ENCODE measurements around the gene ARHGEF10L. TPM values are rescaled to one million over a fixed set of nuclear protein-coding genes. Genes with fewer than 3 reads are reported as not detected.

ARHGEF10L gene
- total RNA-seq, 1 donor from 2014 or later, result 3.1 TPM

- H3K27ac Mint-ChIP-seq (ENCODE audit: unreplicated experiment), result no peak overlapping the region
- H3K27me3 Mint-ChIP-seq (ENCODE audit: unreplicated experiment), result peaks cover 5% of the 10 kb centered on the region
- H3K36me3 Mint-ChIP-seq (ENCODE audit: low read depth, unreplicated experiment), result no peaks in the 10 kb centered on the region
- no peaks in the 10 kb centered on the region for H3K9me3 Mint-ChIP-seq (ENCODE audit: unreplicated experiment)
- no peak for DNase-seq (ENCODE audit: low spot score)
- TF ChIP-seq CTCF (IDR thresholded peaks at IDR 0.05; ENCODE audit: unreplicated experiment), result no peak
- no peak overlapping the region for H3K4me3 Mint-ChIP-seq (ENCODE audit: unreplicated experiment)
- H3K4me1 Mint-ChIP-seq (ENCODE audit: unreplicated experiment), result no peaks in the 10 kb centered on the region
Observed at GRCh38 chr1:17635811-17636210, 96.3 kb downstream of the ARHGEF10L start.

GRCh38 chr1:17636612-17637011 is 97.1 kb downstream of the ARHGEF10L start:
- no peak for TF ChIP-seq CTCF (IDR thresholded peaks at IDR 0.05; ENCODE audit: unreplicated experiment)

GRCh38 chr1:17637055-17637454 is 97.6 kb downstream of the ARHGEF10L start:
- H3K9me3 Mint-ChIP-seq (ENCODE audit: unreplicated experiment), result no peaks in the 10 kb centered on the region
- no peaks in the 10 kb centered on the region for H3K4me1 Mint-ChIP-seq (ENCODE audit: unreplicated experiment)
- H3K36me3 Mint-ChIP-seq (ENCODE audit: low read depth, unreplicated experiment), result no peaks in the 10 kb centered on the region
- no peak for DNase-seq (ENCODE audit: low spot score)
- H3K27me3 Mint-ChIP-seq (ENCODE audit: unreplicated experiment), result peaks cover 5% of the 10 kb centered on the region
- TF ChIP-seq CTCF (IDR thresholded peaks at IDR 0.05; ENCODE audit: unreplicated experiment), result no peak
- H3K27ac Mint-ChIP-seq (ENCODE audit: unreplicated experiment), result no peak overlapping the region
- no peak overlapping the region for H3K4me3 Mint-ChIP-seq (ENCODE audit: unreplicated experiment)

More at GRCh38 chr1:17636612-17637011, 97.1 kb downstream of the ARHGEF10L start:
- no peak overlapping the region for H3K4me3 Mint-ChIP-seq (ENCODE audit: unreplicated experiment)
- H3K36me3 Mint-ChIP-seq (ENCODE audit: low read depth, unreplicated experiment), result no peaks in the 10 kb centered on the region
- H3K4me1 Mint-ChIP-seq (ENCODE audit: unreplicated experiment), result no peaks in the 10 kb centered on the region
- H3K9me3 Mint-ChIP-seq (ENCODE audit: unreplicated experiment), result no peaks in the 10 kb centered on the region
- DNase-seq (ENCODE audit: low spot score), result no peak
- H3K27ac Mint-ChIP-seq (ENCODE audit: unreplicated experiment), result no peak overlapping the region
- H3K27me3 Mint-ChIP-seq (ENCODE audit: unreplicated experiment), result peaks cover 5% of the 10 kb centered on the region

- TF ChIP-seq CTCF (IDR thresholded peaks at IDR 0.05; ENCODE audit: unreplicated experiment), result no peak
- no peaks in the 10 kb centered on the region for H3K36me3 Mint-ChIP-seq (ENCODE audit: low read depth, unreplicated experiment)
Observed at GRCh38 chr1:17639703-17640340, 100.3 kb downstream of the ARHGEF10L start.

GRCh38 chr1:17640393-17640792 is 100.9 kb downstream of the ARHGEF10L start:
- TF ChIP-seq CTCF (IDR thresholded peaks at IDR 0.05; ENCODE audit: unreplicated experiment), result no peak
- no peaks in the 10 kb centered on the region for H3K36me3 Mint-ChIP-seq (ENCODE audit: low read depth, unreplicated experiment)
- H3K9me3 Mint-ChIP-seq (ENCODE audit: unreplicated experiment), result no peaks in the 10 kb centered on the region
- peaks cover 3% of the 10 kb centered on the region for H3K27me3 Mint-ChIP-seq (ENCODE audit: unreplicated experiment)
- H3K4me3 Mint-ChIP-seq (ENCODE audit: unreplicated experiment), result no peak overlapping the region
- no peak overlapping the region for H3K27ac Mint-ChIP-seq (ENCODE audit: unreplicated experiment)
- H3K4me1 Mint-ChIP-seq (ENCODE audit: unreplicated experiment), result no peaks in the 10 kb centered on the region
- no peak for DNase-seq (ENCODE audit: low spot score)

More at GRCh38 chr1:17639703-17640340, 100.3 kb downstream of the ARHGEF10L start:
- Mint-ChIP-seq H3K4me1 (ENCODE audit: unreplicated experiment) (no peaks in the 10 kb centered on the region), H3K27ac (ENCODE audit: unreplicated experiment) (no peak overlapping the region), H3K27me3 (ENCODE audit: unreplicated experiment) (no peaks in the 10 kb centered on the region), H3K9me3 (ENCODE audit: unreplicated experiment) (no peaks in the 10 kb centered on the region), H3K4me3 (ENCODE audit: unreplicated experiment) (no peak overlapping the region)
- no peak for DNase-seq (ENCODE audit: low spot score)
